Measurements from ENCODE around the gene SPATA12. TPM values are rescaled to one million over a fixed set of nuclear protein-coding genes. Genes with fewer than 3 reads are reported as not detected.

Gene SPATA12
- total and polyA plus RNA-seq, 2 experiments from 2014 or later, result 0.10 to 0.65 TPM

DNA sequence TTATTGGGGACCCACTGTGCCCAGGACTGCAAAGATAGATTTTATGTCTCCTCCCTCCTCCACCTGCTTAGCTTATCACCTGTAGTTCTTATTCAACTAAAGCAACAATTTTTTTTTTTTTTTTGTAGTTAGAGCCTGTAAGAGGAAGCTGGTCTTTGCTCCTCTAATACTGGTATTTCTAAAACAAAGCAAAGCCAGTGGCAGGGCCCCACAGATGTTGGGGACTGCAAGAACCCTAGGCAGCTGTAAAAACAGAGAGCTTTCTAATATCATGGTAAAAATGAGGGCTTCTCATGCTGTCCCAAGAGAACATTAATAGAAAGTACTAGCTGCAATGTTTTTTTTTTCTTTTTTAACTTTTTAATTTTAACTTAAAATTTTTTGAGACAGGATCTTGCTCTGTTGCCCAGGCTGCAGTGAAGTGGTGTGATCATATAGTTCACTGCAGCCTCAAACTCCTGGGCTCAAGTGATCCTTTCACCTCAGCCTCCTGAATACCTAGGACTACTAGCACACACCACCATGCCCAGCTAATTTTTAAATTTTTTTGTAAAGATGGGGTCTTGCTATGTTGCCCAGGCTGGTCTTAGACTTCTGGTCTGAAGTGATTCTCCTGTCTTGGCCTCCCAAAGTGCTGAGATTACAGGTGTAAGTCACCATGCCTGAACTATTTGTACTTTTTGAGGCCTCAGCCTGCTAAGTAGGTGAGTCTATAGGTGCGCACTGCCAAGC, 27.1 kb downstream of the SPATA12 start:
- Mint-ChIP-seq H3K4me3 (no peak overlapping the region), H3K27me3 (ENCODE audit: insufficient read depth, low read depth, poor library complexity) (no peaks in the 10 kb centered on the region), H3K9me3 (no peaks in the 10 kb centered on the region), H3K27ac (no peak overlapping the region), H3K4me1 (peaks cover 15% of the 10 kb centered on the region; the same call in 2 of the 3 replicates), H3K36me3 (ENCODE audit: low read depth) (peaks cover under 1% of the 10 kb centered on the region; the same call in 1 of the 3 replicates)
- DNase-seq (ENCODE audit: low spot score) (no peak), ATAC-seq (no peak)
- no peaks in the 10 kb centered on the region for H3K27me3 ChIP-seq (ENCODE audit: insufficient read depth)
- H3K4me2 ChIP-seq, result no peak overlapping the region
- peaks cover 11% of the 10 kb centered on the region; the same call in 1 of the 2 replicates for H4K20me1 ChIP-seq (replicated peaks; ENCODE audit: insufficient read depth)
- no peaks in the 10 kb centered on the region; the same call in none of the 2 replicates for H3K79me2 ChIP-seq (replicated peaks; ENCODE audit: insufficient read depth)
- H3K27ac ChIP-seq (ENCODE audit: low read depth), result no peak overlapping the region
- H2AFZ ChIP-seq, result no peak overlapping the region
- TF ChIP-seq CREB1 (CRISPR knock-in tag; IDR thresholded peaks at IDR 0.05; ENCODE audit: low read depth) (no peak), ZNF331 (CRISPR knock-in tag; IDR thresholded peaks at IDR 0.05; ENCODE audit: low read depth) (no peak), ZNF462 (CRISPR knock-in tag; IDR thresholded peaks at IDR 0.05) (no peak), EZH2phosphoT487 (IDR thresholded peaks at IDR 0.05; ENCODE audit: unreplicated experiment) (no peak), STAT1 (IDR thresholded peaks at IDR 0.05; ENCODE audit: unreplicated experiment) (no peak), JUNB (IDR thresholded peaks at IDR 0.05; ENCODE audit: unreplicated experiment) (no peak), POLR2AphosphoS5 (IDR thresholded peaks at IDR 0.05; ENCODE audit: low read depth) (no peak), CTCF (conservative IDR thresholded peaks at IDR 0.05; ENCODE audit: low read depth in 2 of 2) (no peak), ZNF114 (CRISPR knock-in tag; IDR thresholded peaks at IDR 0.05) (no peak), ETS1 (IDR thresholded peaks at IDR 0.05) (no peak), EZH2 (IDR thresholded peaks at IDR 0.05; ENCODE audit: low read depth, unreplicated experiment) (no peak), NANOG (IDR thresholded peaks at IDR 0.05; ENCODE audit: borderline replicate concordance) (no peak)
- TF ChIP-seq, protein P1, sequence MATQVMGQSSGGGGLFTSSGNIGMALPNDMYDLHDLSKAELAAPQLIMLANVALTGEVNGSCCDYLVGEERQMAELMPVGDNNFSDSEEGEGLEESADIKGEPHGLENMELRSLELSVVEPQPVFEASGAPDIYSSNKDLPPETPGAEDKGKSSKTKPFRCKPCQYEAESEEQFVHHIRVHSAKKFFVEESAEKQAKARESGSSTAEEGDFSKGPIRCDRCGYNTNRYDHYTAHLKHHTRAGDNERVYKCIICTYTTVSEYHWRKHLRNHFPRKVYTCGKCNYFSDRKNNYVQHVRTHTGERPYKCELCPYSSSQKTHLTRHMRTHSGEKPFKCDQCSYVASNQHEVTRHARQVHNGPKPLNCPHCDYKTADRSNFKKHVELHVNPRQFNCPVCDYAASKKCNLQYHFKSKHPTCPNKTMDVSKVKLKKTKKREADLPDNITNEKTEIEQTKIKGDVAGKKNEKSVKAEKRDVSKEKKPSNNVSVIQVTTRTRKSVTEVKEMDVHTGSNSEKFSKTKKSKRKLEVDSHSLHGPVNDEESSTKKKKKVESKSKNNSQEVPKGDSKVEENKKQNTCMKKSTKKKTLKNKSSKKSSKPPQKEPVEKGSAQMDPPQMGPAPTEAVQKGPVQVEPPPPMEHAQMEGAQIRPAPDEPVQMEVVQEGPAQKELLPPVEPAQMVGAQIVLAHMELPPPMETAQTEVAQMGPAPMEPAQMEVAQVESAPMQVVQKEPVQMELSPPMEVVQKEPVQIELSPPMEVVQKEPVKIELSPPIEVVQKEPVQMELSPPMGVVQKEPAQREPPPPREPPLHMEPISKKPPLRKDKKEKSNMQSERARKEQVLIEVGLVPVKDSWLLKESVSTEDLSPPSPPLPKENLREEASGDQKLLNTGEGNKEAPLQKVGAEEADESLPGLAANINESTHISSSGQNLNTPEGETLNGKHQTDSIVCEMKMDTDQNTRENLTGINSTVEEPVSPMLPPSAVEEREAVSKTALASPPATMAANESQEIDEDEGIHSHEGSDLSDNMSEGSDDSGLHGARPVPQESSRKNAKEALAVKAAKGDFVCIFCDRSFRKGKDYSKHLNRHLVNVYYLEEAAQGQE (IDR thresholded peaks at IDR 0.05; ENCODE audit: unreplicated experiment), result no peak
- no peak overlapping the region for H3K4me3 ChIP-seq
- H3F3A ChIP-seq (replicated peaks; ENCODE audit: low read depth), result peaks cover 10% of the 10 kb centered on the region; the same call in 1 of the 2 replicates
- no peaks in the 10 kb centered on the region for H3K9me2 ChIP-seq (ENCODE audit: insufficient read depth)
- no peaks in the 10 kb centered on the region for H3K36me3 ChIP-seq (ENCODE audit: insufficient read depth)
- no peaks in the 10 kb centered on the region for H3K4me1 ChIP-seq (ENCODE audit: insufficient read depth)

All from GM23338 (cell line).